Fibroblast of lung (primary cell): Measurements from ENCODE around the gene CACNA1S. TPM values are rescaled to one million over a fixed set of nuclear protein-coding genes. Genes with fewer than 3 reads are reported as not detected.

Source experiments
- DNase-seq, 2 donors: peaks; one replicate each; pipeline versions ENCODE4 v3.0.0 to v3.0.0-alpha.2; 2010; ENCODE audit warnings: low read depth in 2 of 2
- H2AFZ ChIP-seq: 2 replicates; pipeline ENCODE4 v1.5.1; 2012; ENCODE audit warnings: low read length, control low read depth, inconsistent platforms
- H3K27ac ChIP-seq: 2 replicates; pipeline ENCODE4 v1.5.1; 2011; ENCODE audit warnings: low read length, control low read depth; ENCODE audit not compliant: insufficient read depth
- H3K27me3 ChIP-seq: 2 replicates; pipeline ENCODE4 v1.5.1; 2011; ENCODE audit warnings: mild to moderate bottlenecking, low read length; ENCODE audit not compliant: control insufficient read depth, insufficient read depth
- H3K36me3 ChIP-seq: 2 replicates; pipeline ENCODE4 v1.5.1; 2011; ENCODE audit warnings: low read length; ENCODE audit not compliant: control insufficient read depth, insufficient read depth
- H3K4me1 ChIP-seq: 2 replicates; pipeline ENCODE4 v1.5.1; 2011; ENCODE audit warnings: low read length; ENCODE audit not compliant: control insufficient read depth, insufficient read depth; ENCODE audit errors: extremely low read depth
- H3K4me2 ChIP-seq: 2 replicates; pipeline ENCODE4 v1.5.1; 2011; ENCODE audit warnings: low read length, control low read depth; ENCODE audit not compliant: insufficient read depth; ENCODE audit errors: extremely low read depth
- H3K4me3 ChIP-seq, 4 experiments: fragments of 200-600 bp in 1 of 4; sonication (generic) in 1 of 4; replicated peaks in 1 of 4; 2 replicates each; pipeline ENCODE4 v1.5.1; 2011 to 2016; ENCODE audit warnings: low read length in 4 of 4, low read depth in 3 of 4, mild to moderate bottlenecking in 3 of 4, control low read depth in 2 of 4, inconsistent platforms in 1 of 4, mixed read lengths in 1 of 4; ENCODE audit not compliant: insufficient read depth in 1 of 4; ENCODE audit errors: control extremely low read depth in 1 of 4
- H3K79me2 ChIP-seq: 2 replicates; pipeline ENCODE4 v1.5.1; 2012; ENCODE audit warnings: mild to moderate bottlenecking, low read length, inconsistent platforms; ENCODE audit not compliant: control insufficient read depth, insufficient read depth
- H3K9ac ChIP-seq: 2 replicates; pipeline ENCODE4 v1.5.1; 2011; ENCODE audit warnings: mild to moderate bottlenecking, low read length, control low read depth; ENCODE audit not compliant: insufficient read depth
- H3K9me3 ChIP-seq: 2 replicates; pipeline ENCODE4 v1.5.1; 2012; ENCODE audit warnings: low read depth, low read length; ENCODE audit not compliant: control insufficient read depth, insufficient read depth
- H4K20me1 ChIP-seq: 2 replicates; pipeline ENCODE4 v1.5.1; 2011; ENCODE audit warnings: low read length; ENCODE audit not compliant: control insufficient read depth, insufficient read depth; ENCODE audit errors: extremely low read depth
- EZH2 ChIP-seq: IDR thresholded peaks from 2 replicates; pipeline ENCODE4 v1.5.1; 2012; ENCODE audit warnings: low read length, control low read depth, mild to moderate bottlenecking; ENCODE audit errors: missing control alignments
- polyA plus RNA-seq, 2 donors: library from polyadenylated mRNA; depleted of rRNA in 1 of 2; stranded (reverse) in 1 of 2; unstranded in 1 of 2; fragments of >200 nt; gene quantifications; 2 replicates each; pipeline ENCODE4 v1.2.1, GENCODE V29; 2011 to 2012; ENCODE audit warnings: missing spikeins in 1 of 2
- total RNA-seq: library from RNA; depleted of rRNA; stranded (reverse); fragments of >200 nt; gene quantifications from 2 replicates; pipeline ENCODE4 v1.2.1, GENCODE V29; 2014
- TF ChIP-seq, protein P1 (sequence below), 2 donors: IDR thresholded peaks in 1 of 2; conservative IDR thresholded peaks in 1 of 2; 1 replicate in 1 of 2; 2 replicates in 1 of 2; pipeline ENCODE4 v1.5.1; 2011 to 2012; ENCODE audit warnings: low read length in 2 of 2, control low read depth in 1 of 2, inconsistent platforms in 1 of 2, low read depth in 1 of 2, mild to moderate bottlenecking in 1 of 2

The CACNA1S gene
- total and polyA plus RNA-seq, 2 donors (not counting 1 experiment from before 2014, with no cell fraction given) = not detected

DNA sequence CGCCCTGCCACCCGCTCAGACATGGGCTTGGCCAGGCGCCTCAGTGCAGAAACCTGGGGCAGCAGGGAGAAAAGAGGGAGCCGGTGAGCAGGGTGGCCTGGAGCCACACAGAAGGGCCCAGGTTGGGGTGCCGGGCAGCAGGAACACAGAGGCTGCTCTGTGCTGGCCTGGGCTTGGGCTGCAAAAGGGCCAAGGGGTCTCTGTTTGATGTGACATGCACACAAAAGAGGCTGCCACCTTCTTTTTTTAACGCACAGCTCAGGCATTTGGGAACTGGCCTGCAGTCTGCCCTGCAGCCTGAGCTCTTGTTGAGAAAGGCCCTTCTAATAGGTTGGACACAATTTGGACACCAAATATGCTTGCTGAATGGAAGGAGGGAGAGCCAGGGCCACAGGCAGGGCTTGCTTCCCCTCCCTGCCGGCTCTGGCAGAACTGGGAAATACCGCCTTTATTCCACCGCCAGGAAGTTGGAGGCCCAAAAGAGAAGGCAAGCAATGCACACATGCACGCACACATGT lies 121.1 kb downstream of the CACNA1S start:
- Histone ChIP-seq H3K9ac (no peak overlapping the region), H3K27ac (no peak overlapping the region), H3K4me3 (no peak overlapping the region), H3K79me2 (no peaks in the 10 kb centered on the region), H2AFZ (no peak overlapping the region), H3K36me3 (no peaks in the 10 kb centered on the region), H3K27me3 (peaks cover 2% of the 10 kb centered on the region), H3K4me1 (no peaks in the 10 kb centered on the region), H4K20me1 (no peaks in the 10 kb centered on the region), H3K9me3 (no peaks in the 10 kb centered on the region), H3K4me2 (no peak overlapping the region)
- TF ChIP-seq EZH2 = no peak
- TF ChIP-seq, protein P1, sequence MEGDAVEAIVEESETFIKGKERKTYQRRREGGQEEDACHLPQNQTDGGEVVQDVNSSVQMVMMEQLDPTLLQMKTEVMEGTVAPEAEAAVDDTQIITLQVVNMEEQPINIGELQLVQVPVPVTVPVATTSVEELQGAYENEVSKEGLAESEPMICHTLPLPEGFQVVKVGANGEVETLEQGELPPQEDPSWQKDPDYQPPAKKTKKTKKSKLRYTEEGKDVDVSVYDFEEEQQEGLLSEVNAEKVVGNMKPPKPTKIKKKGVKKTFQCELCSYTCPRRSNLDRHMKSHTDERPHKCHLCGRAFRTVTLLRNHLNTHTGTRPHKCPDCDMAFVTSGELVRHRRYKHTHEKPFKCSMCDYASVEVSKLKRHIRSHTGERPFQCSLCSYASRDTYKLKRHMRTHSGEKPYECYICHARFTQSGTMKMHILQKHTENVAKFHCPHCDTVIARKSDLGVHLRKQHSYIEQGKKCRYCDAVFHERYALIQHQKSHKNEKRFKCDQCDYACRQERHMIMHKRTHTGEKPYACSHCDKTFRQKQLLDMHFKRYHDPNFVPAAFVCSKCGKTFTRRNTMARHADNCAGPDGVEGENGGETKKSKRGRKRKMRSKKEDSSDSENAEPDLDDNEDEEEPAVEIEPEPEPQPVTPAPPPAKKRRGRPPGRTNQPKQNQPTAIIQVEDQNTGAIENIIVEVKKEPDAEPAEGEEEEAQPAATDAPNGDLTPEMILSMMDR (conservative IDR thresholded peaks at IDR 0.05 in 1 of 2, IDR thresholded peaks at IDR 0.05 in 1 of 2; ENCODE audit: low read depth in 1 of 2, low read length in 2 of 2) = no peak
- DNase-seq = no peak

DNA sequence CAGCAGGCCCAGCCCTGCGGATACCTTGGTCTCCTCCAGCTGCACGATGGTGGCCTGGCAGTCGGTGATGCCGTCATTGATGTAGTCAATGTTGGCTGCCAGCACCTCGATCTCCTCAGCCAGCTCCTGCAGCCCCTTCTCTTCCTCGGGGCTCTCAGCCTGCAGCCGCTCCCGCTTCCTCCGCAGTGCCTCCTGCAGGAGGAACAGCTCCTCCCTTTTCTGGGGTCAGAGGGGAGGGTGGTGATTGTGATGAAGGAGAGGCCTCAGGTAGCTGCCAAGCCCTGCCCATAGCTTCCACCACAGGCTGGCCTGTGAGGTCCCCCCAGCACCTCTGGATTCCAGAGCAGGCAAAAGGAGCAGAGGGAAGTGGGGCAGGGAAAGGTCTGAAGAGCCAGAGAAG lies 122.1 kb downstream of the CACNA1S start:
- no peak overlapping the region for H3K27ac ChIP-seq
- H3K27me3 ChIP-seq = peaks cover 2% of the 10 kb centered on the region
- DNase-seq = no peak
- no peak for TF ChIP-seq EZH2
- TF ChIP-seq, protein P1 (conservative IDR thresholded peaks at IDR 0.05 in 1 of 2, IDR thresholded peaks at IDR 0.05 in 1 of 2; ENCODE audit: low read depth in 1 of 2, low read length in 2 of 2) = no peak
- no peak overlapping the region for H2AFZ ChIP-seq
- no peak overlapping the region for H3K4me3 ChIP-seq
- H4K20me1 ChIP-seq = no peaks in the 10 kb centered on the region
- no peaks in the 10 kb centered on the region for H3K36me3 ChIP-seq
- no peaks in the 10 kb centered on the region for H3K79me2 ChIP-seq
- no peak overlapping the region for H3K4me2 ChIP-seq
- H3K9ac ChIP-seq = no peak overlapping the region
- H3K9me3 ChIP-seq = no peaks in the 10 kb centered on the region
- H3K4me1 ChIP-seq = no peaks in the 10 kb centered on the region

Other genes starting within 250 kb of the CACNA1S start
- not detected in 2 replicates for gene GPR25, start 239.4 kb downstream of the CACNA1S start, total RNA-seq
- gene GPR25, start 239.4 kb downstream of the CACNA1S start, polyA plus RNA-seq = not detected in 2 replicates
- not detected in 2 replicates for gene INAVA, start 217.5 kb downstream of the CACNA1S start, total RNA-seq
- 0.02 and 0.03 TPM in 2 replicates for gene INAVA, start 217.5 kb downstream of the CACNA1S start, polyA plus RNA-seq
- under 0.01 and 0.26 TPM in 2 replicates for gene KIF21B, start 88.7 kb downstream of the CACNA1S start, total RNA-seq
- gene KIF21B, start 88.7 kb downstream of the CACNA1S start, polyA plus RNA-seq = 0.03 and 0.08 TPM in 2 replicates
- gene ASCL5, start 14.8 kb upstream of the CACNA1S start, total RNA-seq = under 0.01 TPM in 1 of 2 replicates, not detected in the other
- gene ASCL5, start 14.8 kb upstream of the CACNA1S start, polyA plus RNA-seq = not detected in 2 replicates
- 72.4 and 91.0 TPM in 2 replicates for gene TMEM9, start 42.0 kb upstream of the CACNA1S start, total RNA-seq
- gene TMEM9, start 42.0 kb upstream of the CACNA1S start, polyA plus RNA-seq = 55.5 and 58.2 TPM in 2 replicates
- under 0.01 and 0.17 TPM in 2 replicates for gene IGFN1, start 78.4 kb upstream of the CACNA1S start, total RNA-seq
- gene IGFN1, start 78.4 kb upstream of the CACNA1S start, polyA plus RNA-seq = 0.01 TPM in 1 of 2 replicates, not detected in the other
- under 0.01 TPM in 2 replicates for gene PKP1, start 171.1 kb upstream of the CACNA1S start, total RNA-seq
- gene PKP1, start 171.1 kb upstream of the CACNA1S start, polyA plus RNA-seq = 0.06 and 0.08 TPM in 2 replicates